CD4-positive, CD25-positive, alpha-beta regulatory T cell (primary cell): ENCODE results near the gene PDCD2L. TPM values are rescaled to one million over a fixed set of nuclear protein-coding genes. Genes with fewer than 3 reads are reported as not detected.

Source experiments
- ATAC-seq, 2 donors: fragments of 150-1000 bp; cut with Tn5 transposase; one replicate each; pipeline ENCODE4 v1.10.0; 2021; ENCODE audit warnings: low read depth in 2 of 2, moderate number of reproducible peaks in 2 of 2, moderate library complexity in 1 of 2
- DNase-seq, 3 donors: peaks; one replicate each; pipeline versions ENCODE4 v3.0.0 to v3.0.0-alpha.2; 2012 to 2022; ENCODE audit warnings: mixed read lengths in 1 of 3
- H3K27ac ChIP-seq: one replicate; pipeline ENCODE4 v1.7.0; 2013; ENCODE audit warnings: mild to moderate bottlenecking, low read length; ENCODE audit not compliant: insufficient read depth, poor library complexity, severe bottlenecking
- H3K27me3 ChIP-seq: one replicate; pipeline ENCODE4 v1.7.0; 2013; ENCODE audit warnings: low read length; ENCODE audit not compliant: control insufficient read depth, insufficient read depth
- H3K36me3 ChIP-seq: one replicate; pipeline ENCODE4 v1.7.0; 2013; ENCODE audit warnings: mild to moderate bottlenecking, low read length, moderate library complexity; ENCODE audit not compliant: control insufficient read depth, insufficient read depth
- H3K4me1 ChIP-seq: 2 replicates; pipeline ENCODE4 v1.7.0; 2013; ENCODE audit warnings: mild to moderate bottlenecking, low read length; ENCODE audit not compliant: insufficient read depth, control insufficient read depth, poor library complexity, severe bottlenecking
- H3K4me3 ChIP-seq: one replicate; pipeline ENCODE4 v1.7.0; 2013; ENCODE audit warnings: low read depth, mild to moderate bottlenecking, low read length, moderate library complexity
- H3K9me3 ChIP-seq, 2 experiments: 1 replicate in 1 of 2; 2 replicates in 1 of 2; pipeline ENCODE4 v1.7.0; 2013; ENCODE audit warnings: low read length in 2 of 2, mild to moderate bottlenecking in 1 of 2, moderate library complexity in 1 of 2; ENCODE audit not compliant: control insufficient read depth in 2 of 2
- H3K27ac Mint-ChIP-seq, 3 donors: one replicate each; pipeline ENCODE4 v1.8.0; 2020 to 2022; ENCODE audit warnings: mild to moderate bottlenecking in 3 of 3, mixed read lengths in 3 of 3, moderate library complexity in 2 of 3
- H3K27me3 Mint-ChIP-seq: one replicate; pipeline ENCODE4 v1.8.0; 2022; ENCODE audit warnings: mild to moderate bottlenecking, mixed read lengths
- H3K36me3 Mint-ChIP-seq: one replicate; pipeline ENCODE4 v1.8.0; 2020; ENCODE audit warnings: mixed read lengths
- H3K4me1 Mint-ChIP-seq, 4 donors: one replicate each; pipeline ENCODE4 v1.8.0; 2020 to 2022; ENCODE audit warnings: mixed read lengths in 4 of 4, mild to moderate bottlenecking in 1 of 4
- H3K4me3 Mint-ChIP-seq, 4 donors: one replicate each; pipeline ENCODE4 v1.8.0; 2020 to 2022; ENCODE audit warnings: mild to moderate bottlenecking in 4 of 4, mixed read lengths in 4 of 4, moderate library complexity in 3 of 4
- H3K9me3 Mint-ChIP-seq, 7 donors: one replicate each; pipeline ENCODE4 v1.8.0; 2020 to 2022; ENCODE audit warnings: mixed read lengths in 7 of 7, mild to moderate bottlenecking in 3 of 7, moderate library complexity in 2 of 7
- polyA plus RNA-seq, 4 donors: library from polyadenylated mRNA; unstranded; fragments of 300-500 nt; fragmentation: Illumina TruSeq; gene quantifications; one replicate each; pipeline ENCODE4 v1.2.3, GENCODE V29; 2021
- total RNA-seq: library from RNA; stranded (reverse); gene quantifications from one replicate; pipeline ENCODE4 v1.2.3, GENCODE V29; 2022

PDCD2L gene, protein sequence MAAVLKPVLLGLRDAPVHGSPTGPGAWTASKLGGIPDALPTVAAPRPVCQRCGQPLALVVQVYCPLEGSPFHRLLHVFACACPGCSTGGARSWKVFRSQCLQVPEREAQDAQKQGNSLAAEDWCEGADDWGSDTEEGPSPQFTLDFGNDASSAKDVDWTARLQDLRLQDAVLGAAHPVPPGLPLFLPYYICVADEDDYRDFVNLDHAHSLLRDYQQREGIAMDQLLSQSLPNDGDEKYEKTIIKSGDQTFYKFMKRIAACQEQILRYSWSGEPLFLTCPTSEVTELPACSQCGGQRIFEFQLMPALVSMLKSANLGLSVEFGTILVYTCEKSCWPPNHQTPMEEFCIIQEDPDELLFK
- total RNA-seq (9.0 TPM), polyA plus RNA-seq (10 to 100 TPM; 17.8 to 24.4 (median 22.1) TPM)

DNA sequence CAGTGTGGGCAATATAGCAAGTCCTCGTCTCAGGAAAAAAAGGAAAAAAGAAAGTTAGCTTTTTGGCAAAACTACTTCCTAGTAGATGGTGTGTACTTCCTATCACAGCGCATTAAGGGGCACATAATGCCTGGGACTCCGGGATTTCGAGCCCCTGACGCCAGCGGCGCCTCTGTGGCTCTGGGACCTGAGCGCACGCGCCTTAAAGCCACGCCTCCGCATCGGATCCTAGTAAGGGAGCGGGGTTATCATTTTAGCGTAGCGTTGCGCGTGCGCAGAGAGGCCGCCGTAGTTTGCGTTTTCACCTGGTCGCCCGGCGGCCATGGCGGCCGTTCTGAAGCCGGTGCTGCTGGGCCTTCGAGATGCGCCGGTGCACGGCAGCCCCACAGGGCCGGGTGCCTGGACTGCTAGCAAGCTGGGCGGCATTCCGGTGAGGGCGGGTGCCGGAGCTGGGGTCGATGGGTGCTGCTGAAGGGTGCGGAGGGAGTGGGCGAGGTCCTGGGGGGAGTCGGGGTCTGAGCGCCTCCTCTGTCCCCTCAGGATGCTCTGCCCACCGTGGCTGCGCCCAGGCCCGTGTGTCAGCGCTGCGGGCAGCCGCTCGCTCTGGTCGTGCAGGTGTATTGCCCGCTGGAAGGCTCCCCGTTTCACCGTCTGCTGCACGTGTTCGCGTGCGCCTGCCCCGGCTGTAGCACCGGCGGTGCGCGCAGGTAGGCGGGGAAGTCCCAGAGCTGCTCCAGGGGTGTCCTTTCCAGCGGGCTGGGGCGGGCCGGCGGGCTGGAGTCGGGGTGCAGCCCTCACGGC, at the start of gene PDCD2L:
Gene PDCD2L (plus strand): TSS at position 291 of the 801 bp plus-strand sequence. CDS start 32 bp downstream, at position 323.
- Mint-ChIP-seq H3K9me3 (no peaks in the 10 kb centered on the region), H3K36me3 (peaks cover 20% of the 10 kb centered on the region), H3K27me3 (no peaks in the 10 kb centered on the region), H3K4me3 (peak within 1 kb of the TSS; percentile 91 to 99 (median 95)), H3K4me1 (peaks cover 2 to 34% (median 12%) of the 10 kb centered on the region in 4 donors), H3K27ac (peak within 1 kb of the TSS; percentile 71 to 88 (median 79))
- Histone ChIP-seq H3K36me3 (peaks cover 19% of the 10 kb centered on the region), H3K27ac (peak within 1 kb of the TSS; percentile 77), H3K4me3 (peak within 1 kb of the TSS; percentile 82), H3K4me1 (peaks cover 7% of the 10 kb centered on the region), H3K9me3 (no peaks in the 10 kb centered on the region), H3K27me3 (no peaks in the 10 kb centered on the region)
- DNase-seq (peak; percentile 87 to 94 (median 89)), ATAC-seq (peak; percentile 92)

DNA sequence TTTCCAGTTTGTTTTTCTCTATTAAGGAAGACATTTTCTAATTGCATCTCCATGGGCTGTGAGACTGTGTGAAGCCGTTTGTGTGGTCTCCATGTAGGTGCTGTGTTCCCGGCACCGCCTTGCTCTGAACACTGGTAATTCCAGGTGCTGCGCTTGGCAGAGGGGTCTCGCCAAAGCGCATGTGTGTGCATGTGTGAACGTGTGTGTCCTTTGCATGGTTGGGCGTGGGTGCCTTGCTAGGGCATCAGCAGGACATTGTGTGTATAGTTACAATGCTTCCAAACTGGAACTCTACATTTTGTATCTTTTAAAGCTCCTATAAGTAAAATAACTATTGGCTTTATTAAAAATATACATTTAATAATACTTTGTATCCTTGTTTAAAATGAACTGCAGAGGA, 49.0 kb upstream of the PDCD2L start:
- Histone ChIP-seq H3K36me3 (peaks cover 17% of the 10 kb centered on the region), H3K27ac (no peak overlapping the region), H3K27me3 (no peaks in the 10 kb centered on the region), H3K4me1 (peaks cover 33% of the 10 kb centered on the region), H3K9me3 (no peaks in the 10 kb centered on the region), H3K4me3 (no peak overlapping the region)
- Mint-ChIP-seq H3K27me3 (no peaks in the 10 kb centered on the region), H3K27ac (no peak overlapping the region), H3K4me3 (no peak overlapping the region), H3K4me1 (peaks cover 0 to 45% (median 26%) of the 10 kb centered on the region in 4 donors), H3K9me3 (no peaks in the 10 kb centered on the region), H3K36me3 (peaks cover 4% of the 10 kb centered on the region)
- DNase-seq = no peak
- no peak for ATAC-seq

DNA sequence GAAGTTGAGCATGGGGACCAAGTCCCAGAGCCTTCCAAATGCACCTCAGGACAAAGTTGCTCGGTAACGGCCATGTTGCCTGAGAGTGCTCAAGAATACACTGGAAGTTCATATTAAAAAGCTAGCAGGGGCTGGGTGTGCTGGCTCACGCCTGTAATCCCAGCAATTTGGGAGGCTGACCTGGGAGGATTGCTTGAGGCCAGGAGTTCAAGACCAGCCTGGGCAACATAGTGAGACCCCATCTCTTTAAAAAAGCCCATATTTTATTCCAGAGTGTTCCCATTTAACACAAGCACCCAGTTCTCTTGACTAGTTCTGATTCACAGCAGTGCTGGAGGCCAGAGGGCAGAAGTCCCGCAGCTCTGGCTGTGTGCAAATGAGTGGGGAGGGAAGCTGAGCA, 47.3 kb upstream of the PDCD2L start:
- Mint-ChIP-seq H3K9me3 (no peaks in the 10 kb centered on the region), H3K36me3 (peaks cover 4% of the 10 kb centered on the region), H3K27me3 (no peaks in the 10 kb centered on the region), H3K27ac (peak overlapping the region in 1 of 3 donors; percentile 71), H3K4me1 (peaks cover 0 to 36% (median 18%) of the 10 kb centered on the region in 4 donors), H3K4me3 (no peak overlapping the region)
- Histone ChIP-seq H3K9me3 (no peaks in the 10 kb centered on the region), H3K4me3 (no peak overlapping the region), H3K36me3 (peaks cover 17% of the 10 kb centered on the region), H3K27ac (no peak overlapping the region), H3K27me3 (no peaks in the 10 kb centered on the region), H3K4me1 (peaks cover 19% of the 10 kb centered on the region)
- DNase-seq = no peak
- no peak for ATAC-seq

DNA sequence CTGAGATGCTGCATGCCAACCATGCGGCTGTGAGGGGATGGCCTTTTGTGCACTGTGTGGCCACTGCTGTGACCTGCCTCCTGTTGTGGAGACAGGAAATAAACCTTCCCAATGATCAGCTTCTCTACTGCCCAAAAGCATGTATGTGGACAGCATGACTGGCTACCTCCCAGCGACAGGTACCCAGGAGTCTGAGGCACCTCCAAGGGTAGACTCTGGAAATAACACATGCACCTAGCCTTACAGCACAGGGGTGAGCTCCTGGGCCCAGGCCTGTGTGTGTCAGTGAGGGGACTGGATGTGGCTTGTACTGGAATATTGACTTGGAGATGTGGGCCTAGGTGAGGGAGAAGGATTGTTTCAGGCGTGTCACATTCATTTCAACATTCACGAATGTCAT, 46.8 kb upstream of the PDCD2L start:
- peak overlapping the region in 3 of 4 donors; percentile 48 to 73 (median 52) for H3K4me3 Mint-ChIP-seq
- no peaks in the 10 kb centered on the region for H3K27me3 Mint-ChIP-seq
- Histone ChIP-seq H3K36me3 (peaks cover 17% of the 10 kb centered on the region), H3K9me3 (no peaks in the 10 kb centered on the region), H3K27ac (no peak overlapping the region), H3K4me1 (peaks cover 16% of the 10 kb centered on the region), H3K27me3 (no peaks in the 10 kb centered on the region), H3K4me3 (no peak overlapping the region)
- no peak for DNase-seq
- H3K4me1 Mint-ChIP-seq = peaks cover 0 to 31% (median 19%) of the 10 kb centered on the region in 4 donors
- H3K9me3 Mint-ChIP-seq = no peaks in the 10 kb centered on the region
- no peak for ATAC-seq
- H3K36me3 Mint-ChIP-seq = peaks cover 4% of the 10 kb centered on the region
- peak overlapping the region in 2 of 3 donors; percentile 8 to 88 for H3K27ac Mint-ChIP-seq

DNA sequence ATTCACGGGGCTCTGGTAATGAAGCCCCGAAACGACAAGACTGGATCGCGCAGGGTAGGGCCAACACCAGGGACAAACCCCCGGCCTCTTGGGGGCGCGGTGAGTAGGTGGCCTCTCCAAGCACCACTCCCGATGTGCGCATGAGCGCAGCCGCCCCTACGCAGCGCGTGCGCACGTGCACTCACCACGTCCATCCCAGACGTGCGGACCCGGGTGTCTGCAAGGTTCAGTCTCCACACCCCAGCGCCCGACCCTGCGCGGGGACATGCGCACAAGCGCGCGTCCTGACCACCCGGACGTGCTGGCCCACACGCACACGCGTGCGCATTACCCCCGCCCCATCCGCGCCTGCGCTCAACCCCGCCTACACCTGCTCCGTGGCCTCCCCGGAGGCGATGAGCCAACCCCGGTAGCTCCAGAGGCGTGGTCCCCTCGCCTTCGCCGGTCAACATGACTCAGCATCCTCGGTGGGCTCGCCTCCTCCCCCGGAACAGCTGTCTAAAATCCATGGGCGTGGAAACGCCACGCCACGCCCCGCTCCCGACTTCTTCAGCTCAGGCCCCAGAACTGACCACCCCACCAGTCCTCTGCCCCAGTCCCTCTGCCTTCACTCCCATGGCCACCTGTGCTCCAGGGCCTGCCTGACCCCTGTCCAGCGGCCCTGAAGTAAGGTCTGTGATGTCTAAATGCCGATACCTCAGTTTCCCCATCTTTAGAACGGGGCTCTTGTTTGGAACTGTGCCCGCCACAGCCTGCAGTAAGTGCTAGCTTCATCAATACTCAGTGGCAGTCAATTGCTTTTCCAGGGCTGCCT, 44.9 kb upstream of the PDCD2L start:
- Histone ChIP-seq H3K36me3 (peaks cover 6% of the 10 kb centered on the region), H3K9me3 (no peaks in the 10 kb centered on the region), H3K4me1 (peaks cover 16% of the 10 kb centered on the region), H3K27ac (peak overlapping the region; percentile 65), H3K27me3 (no peaks in the 10 kb centered on the region), H3K4me3 (peak overlapping the region; percentile 72)
- Mint-ChIP-seq H3K4me1 (peaks cover under 1 to 38% (median 23%) of the 10 kb centered on the region in 4 donors), H3K4me3 (peak overlapping the region; percentile 88 to 95 (median 92)), H3K9me3 (no peaks in the 10 kb centered on the region), H3K27ac (peak overlapping the region; percentile 89 to 95 (median 94)), H3K27me3 (no peaks in the 10 kb centered on the region), H3K36me3 (peaks cover 4% of the 10 kb centered on the region)
- peak; percentile 86 to 98 (median 91) for DNase-seq
- ATAC-seq = peak; percentile 87 to 91

DNA sequence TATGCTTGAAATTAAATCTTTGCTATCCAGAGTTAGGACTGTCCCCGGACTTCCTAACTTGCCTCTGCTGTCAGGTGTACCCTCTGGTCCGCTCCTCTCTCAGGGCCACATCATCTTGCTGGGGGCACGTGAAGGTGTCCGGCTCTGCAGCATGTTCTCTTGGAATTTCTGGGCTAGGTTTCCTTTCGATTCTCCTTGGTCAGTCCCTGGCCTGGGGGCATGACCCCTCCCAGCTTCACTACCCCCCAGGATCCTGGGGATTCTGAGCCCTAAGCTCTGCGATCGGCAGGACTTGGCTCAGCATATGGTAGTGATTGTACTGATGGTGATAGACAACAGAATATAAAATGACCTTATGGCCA, 44.3 kb upstream of the PDCD2L start:
- no peaks in the 10 kb centered on the region for H3K9me3 ChIP-seq
- peak overlapping the region; percentile 93 to 95 (median 94) for H3K27ac Mint-ChIP-seq
- DNase-seq (no peak), ATAC-seq (no peak)
- peak overlapping the region; percentile 26 for H3K4me3 ChIP-seq
- peaks cover 4 to 41% (median 26%) of the 10 kb centered on the region in 4 donors for H3K4me1 Mint-ChIP-seq
- H3K27me3 ChIP-seq = no peaks in the 10 kb centered on the region
- no peaks in the 10 kb centered on the region for H3K9me3 Mint-ChIP-seq
- peaks cover 2% of the 10 kb centered on the region for H3K36me3 ChIP-seq
- peak overlapping the region; percentile 65 for H3K27ac ChIP-seq
- H3K36me3 Mint-ChIP-seq = peaks cover under 1% of the 10 kb centered on the region
- H3K4me3 Mint-ChIP-seq = peak overlapping the region; percentile 88 to 95 (median 92)
- no peaks in the 10 kb centered on the region for H3K27me3 Mint-ChIP-seq
- peaks cover 21% of the 10 kb centered on the region for H3K4me1 ChIP-seq

DNA sequence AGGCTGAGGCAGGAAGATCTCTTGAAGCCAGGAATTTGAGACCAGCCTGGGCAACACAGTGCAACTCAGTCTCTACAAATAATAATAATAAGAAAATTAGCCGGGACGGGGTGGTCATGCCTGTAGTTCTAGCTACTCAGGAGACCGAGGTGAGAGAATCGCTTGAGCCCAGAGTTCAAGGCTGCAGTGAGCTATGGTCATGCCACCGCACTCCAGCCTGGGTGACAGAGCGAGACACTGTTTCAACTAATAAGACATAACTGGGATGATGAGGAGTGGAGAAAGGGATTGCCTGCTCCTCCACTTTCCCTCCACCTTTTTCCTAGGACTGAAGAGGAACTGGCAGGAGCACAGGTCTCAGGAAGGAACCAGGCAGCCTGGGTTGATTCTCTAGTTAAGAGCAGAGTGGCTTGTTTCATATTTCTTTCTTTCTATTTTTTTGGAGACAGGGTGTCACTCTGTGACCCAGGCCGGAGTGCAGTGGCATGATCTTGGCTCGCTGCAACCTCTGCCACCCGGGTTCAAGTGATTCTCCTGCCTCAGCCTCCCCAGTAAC, 43.8 kb upstream of the PDCD2L start:
- no peaks in the 10 kb centered on the region for H3K9me3 Mint-ChIP-seq
- H3K27me3 Mint-ChIP-seq = no peaks in the 10 kb centered on the region
- no peak for DNase-seq
- no peaks in the 10 kb centered on the region for H3K9me3 ChIP-seq
- no peak overlapping the region for H3K27ac ChIP-seq
- H3K27me3 ChIP-seq = no peaks in the 10 kb centered on the region
- peaks cover 4 to 41% (median 26%) of the 10 kb centered on the region in 4 donors for H3K4me1 Mint-ChIP-seq
- H3K4me1 ChIP-seq = peaks cover 21% of the 10 kb centered on the region
- H3K36me3 Mint-ChIP-seq = no peaks in the 10 kb centered on the region
- no peaks in the 10 kb centered on the region for H3K36me3 ChIP-seq
- peak overlapping the region; percentile 36 to 94 (median 76) for H3K27ac Mint-ChIP-seq
- peak overlapping the region; percentile 88 to 95 (median 92) for H3K4me3 Mint-ChIP-seq
- no peak for ATAC-seq
- no peak overlapping the region for H3K4me3 ChIP-seq
